OCI-LY1 (cell line): ENCODE measurements around the gene SHFL.

Experiments used
- H2AFZ ChIP-seq: fragments of 200-600 bp; sonication (generic), shearing (Covaris generic); 2 replicates; pipeline ENCODE4 v1.6.0; 2014; ENCODE audit warnings: antibody characterized with exemption, mild to moderate bottlenecking, low read length
- H3F3A ChIP-seq: fragments of 200-600 bp; sonication (generic), shearing (Covaris generic); 2 replicates; pipeline ENCODE4 v1.6.0; 2014; ENCODE audit warnings: mild to moderate bottlenecking, antibody characterized with exemption, low read length, moderate library complexity; ENCODE audit not compliant: insufficient read depth
- H3K27ac ChIP-seq: fragments of 200-600 bp; sonication (generic); 2 replicates; pipeline ENCODE4 v1.5.1; 2014; ENCODE audit warnings: low read length, mixed run types, mild to moderate bottlenecking, low read depth; ENCODE audit not compliant: poor library complexity, severe bottlenecking
- H3K27me3 ChIP-seq: fragments of 200-600 bp; sonication (generic); 2 replicates; pipeline ENCODE4 v1.6.0; 2014; ENCODE audit warnings: antibody characterized with exemption, mild to moderate bottlenecking, low read length, moderate library complexity; ENCODE audit not compliant: insufficient read depth
- H3K36me3 ChIP-seq: fragments of 200-600 bp; sonication (generic); 2 replicates; pipeline ENCODE4 v1.6.1; 2014; ENCODE audit warnings: mild to moderate bottlenecking, antibody characterized with exemption, low read length, moderate library complexity, mixed read lengths; ENCODE audit not compliant: insufficient read depth
- H3K4me1 ChIP-seq: fragments of 200-600 bp; sonication (generic); 2 replicates; pipeline ENCODE4 v1.5.1; 2014; ENCODE audit warnings: mild to moderate bottlenecking, low read length, moderate library complexity; ENCODE audit not compliant: insufficient read depth, severe bottlenecking
- H3K4me2 ChIP-seq: fragments of 200-600 bp; sonication (generic), shearing (Covaris generic); 2 replicates; pipeline ENCODE4 v1.6.1; 2014; ENCODE audit warnings: low read length
- H3K4me3 ChIP-seq: fragments of 200-600 bp; sonication (generic); 2 replicates; pipeline ENCODE4 v1.5.1; 2014; ENCODE audit warnings: low read length, low read depth, mild to moderate bottlenecking, mixed read lengths; ENCODE audit not compliant: poor library complexity, severe bottlenecking
- H3K79me2 ChIP-seq: fragments of 200-600 bp; shearing (Covaris generic); 2 replicates; pipeline ENCODE4 v1.6.1; 2016; ENCODE audit warnings: mixed run types, low read length, mixed read lengths; ENCODE audit not compliant: insufficient read depth
- H3K9ac ChIP-seq: fragments of 200-600 bp; sonication (generic), shearing (Covaris generic); 2 replicates; pipeline ENCODE4 v1.6.1; 2014; ENCODE audit warnings: mild to moderate bottlenecking, low read length, mixed read lengths
- H3K9me2 ChIP-seq: fragments of 200-600 bp; sonication (generic), shearing (Covaris generic); 2 replicates; pipeline ENCODE4 v1.6.1; 2014; ENCODE audit warnings: low read depth, mild to moderate bottlenecking, low read length, mixed read lengths
- H3K9me3 ChIP-seq: fragments of 200-600 bp; shearing (Covaris generic); 2 replicates; pipeline ENCODE4 v1.6.1; 2014; ENCODE audit warnings: low read length, mixed read lengths
- H4K20me1 ChIP-seq: fragments of 200-600 bp; sonication (generic), shearing (Covaris generic); 2 replicates; pipeline ENCODE4 v1.6.0; 2016; ENCODE audit warnings: mild to moderate bottlenecking, low read length; ENCODE audit not compliant: insufficient read depth
- CTCF ChIP-seq: fragments of 200-600 bp; sonication (generic), shearing (Covaris generic); IDR thresholded peaks from 2 replicates; pipeline ENCODE4 v1.5.1; 2017; ENCODE audit warnings: mild to moderate bottlenecking, antibody characterized with exemption, low read length, moderate library complexity, mixed read lengths
- EZH2 ChIP-seq: fragments of 200-600 bp; sonication (generic), shearing (Covaris generic); IDR thresholded peaks from 2 replicates; pipeline ENCODE4 v1.8.0; 2017; ENCODE audit warnings: borderline replicate concordance, mixed run types, mild to moderate bottlenecking, antibody characterized with exemption, low read length, moderate library complexity, mixed read lengths

Gene SHFL

GRCh38 chr19:10107254-10107653 is 21.1 kb downstream of the SHFL start:
- no peaks in the 10 kb centered on the region for H3K27me3 ChIP-seq
- peak overlapping the region; percentile 99 for H3K4me3 ChIP-seq
- H2AFZ ChIP-seq: no peak overlapping the region
- H3K79me2 ChIP-seq: peaks cover 13% of the 10 kb centered on the region
- H3K36me3 ChIP-seq: peaks cover 56% of the 10 kb centered on the region
- H3K27ac ChIP-seq: peak overlapping the region; percentile 67
- TF ChIP-seq CTCF: no peak
- TF ChIP-seq EZH2: no peak
- no peaks in the 10 kb centered on the region for H3K9me2 ChIP-seq
- H3K9ac ChIP-seq: peak overlapping the region; percentile 100
- H3F3A ChIP-seq: peaks cover 26% of the 10 kb centered on the region
- H3K4me2 ChIP-seq: peak overlapping the region; percentile 94
- no peaks in the 10 kb centered on the region for H3K9me3 ChIP-seq
- H3K4me1 ChIP-seq: peaks cover 86% of the 10 kb centered on the region
- H4K20me1 ChIP-seq: no peaks in the 10 kb centered on the region

GRCh38 chr19:10107817-10108367 is 21.8 kb downstream of the SHFL start:
- H3K36me3 ChIP-seq: peaks cover 57% of the 10 kb centered on the region
- H3K27ac ChIP-seq: peak overlapping the region; percentile 67
- H2AFZ ChIP-seq: no peak overlapping the region
- no peaks in the 10 kb centered on the region for H3K27me3 ChIP-seq
- H3K4me3 ChIP-seq: peak overlapping the region; percentile 99
- H3K9me3 ChIP-seq: no peaks in the 10 kb centered on the region
- peaks cover 13% of the 10 kb centered on the region for H3K79me2 ChIP-seq
- H3K4me1 ChIP-seq: peaks cover 86% of the 10 kb centered on the region
- TF ChIP-seq CTCF (no peak), EZH2 (no peak)
- peaks cover 28% of the 10 kb centered on the region for H3F3A ChIP-seq
- H4K20me1 ChIP-seq: no peaks in the 10 kb centered on the region
- H3K4me2 ChIP-seq: peak overlapping the region; percentile 94
- no peaks in the 10 kb centered on the region for H3K9me2 ChIP-seq
- H3K9ac ChIP-seq: peak overlapping the region; percentile 100

- peaks cover 20% of the 10 kb centered on the region for H3F3A ChIP-seq
Observed at GRCh38 chr19:10109528-10109927, 23.4 kb downstream of the SHFL start.

More at GRCh38 chr19:10109528-10109927, 23.4 kb downstream of the SHFL start:
- Histone ChIP-seq H3K27ac (no peak overlapping the region), H3K27me3 (no peaks in the 10 kb centered on the region), H3K9ac (no peak overlapping the region), H3K36me3 (peaks cover 65% of the 10 kb centered on the region), H3K4me2 (no peak overlapping the region), H4K20me1 (no peaks in the 10 kb centered on the region), H2AFZ (no peak overlapping the region), H3K9me2 (no peaks in the 10 kb centered on the region), H3K4me1 (peaks cover 89% of the 10 kb centered on the region), H3K4me3 (no peak overlapping the region), H3K79me2 (peaks cover 13% of the 10 kb centered on the region), H3K9me3 (no peaks in the 10 kb centered on the region)
- TF ChIP-seq EZH2 (no peak), CTCF (no peak)
